Measurements from ENCODE around the gene NRGN. TPM values are rescaled to one million over a fixed set of nuclear protein-coding genes. Genes with fewer than 3 reads are reported as not detected.

Gene NRGN
- total and polyA plus RNA-seq, 2 of the 8 experiments (the other 6 are each of a cell fraction or from before 2014, with no cell fraction given), result 0.60 to 1.0 TPM

- Histone ChIP-seq H2BK12ac (ENCODE audit: low read depth, low read length) (no peak overlapping the region), H2AK5ac (ENCODE audit: low read depth, low read length) (no peak overlapping the region), H3K14ac (ENCODE audit: insufficient read length) (no peak overlapping the region), H2AFZ (ENCODE audit: low read length) (no peak overlapping the region), H2BK20ac (ENCODE audit: low read length) (no peak overlapping the region), H3K9ac (replicated peaks in 1 of 4; ENCODE audit: extremely low read depth in 1 of 4, low read depth in 3 of 4, low read length in 3 of 4) (no peak overlapping the region), H3K79me1 (ENCODE audit: low read depth, low read length) (no peaks in the 10 kb centered on the region), H3K9me3 (ENCODE audit: insufficient read depth in 2 of 2, low read depth in 1 of 2, low read length in 1 of 2) (no peaks in the 10 kb centered on the region), H3K4me2 (ENCODE audit: insufficient read depth in 1 of 2, low read depth in 2 of 2, low read length in 2 of 2) (peak overlapping the region; percentile 62 to 83), H3K18ac (ENCODE audit: extremely low read depth, low read length) (no peak overlapping the region), H2BK120ac (replicated peaks; ENCODE audit: low read depth, low read length) (no peak overlapping the region), H3K23ac (ENCODE audit: insufficient read length) (no peak overlapping the region), H4K20me1 (replicated peaks in 1 of 2; ENCODE audit: control insufficient read depth in 1 of 2, insufficient read depth in 2 of 2, low read length in 2 of 2) (peaks cover 11 to 24% of the 10 kb centered on the region in 2 experiments), H2BK5ac (ENCODE audit: low read depth, low read length) (no peak overlapping the region), H3K4me3 (ENCODE audit: extremely low read depth in 1 of 4, insufficient read depth in 2 of 4, low read depth in 3 of 4, low read length in 4 of 4) (peak overlapping the region in 3 of 4 experiments; percentile 23 to 78 (median 76); a peak in 5 of 8 replicates), H3K79me2 (ENCODE audit: control insufficient read depth in 1 of 2, insufficient read depth in 2 of 2, low read length in 2 of 2) (no peaks in the 10 kb centered on the region), H3K36me3 (ENCODE audit: control insufficient read depth in 2 of 4, insufficient read depth in 4 of 4, low read length in 3 of 4) (no peaks in the 10 kb centered on the region), H4K8ac (ENCODE audit: extremely low read depth, insufficient read depth, low read length) (no peak overlapping the region), H2BK15ac (ENCODE audit: low read length) (no peak overlapping the region), H3K23me2 (ENCODE audit: low read depth, low read length) (peaks cover 11% of the 10 kb centered on the region; the same call in 1 of the 2 replicates), H3K27me3 (replicated peaks in 1 of 4; ENCODE audit: control insufficient read depth in 3 of 4, extremely low read depth in 1 of 4, insufficient read depth in 3 of 4, low read length in 3 of 4) (peaks cover 92 to 99% (median 97%) of the 10 kb centered on the region in 4 experiments), H4K91ac (replicated peaks; ENCODE audit: insufficient read length, low read length) (no peak overlapping the region), H3K4me1 (replicated peaks in 1 of 4; ENCODE audit: control insufficient read depth in 3 of 4, insufficient read depth in 4 of 4, low read length in 3 of 4) (peaks cover 0 to 27% (median 17%) of the 10 kb centered on the region in 4 experiments; a peak in 6 of 7 replicates), H4K5ac (ENCODE audit: insufficient read length, low read depth, low read length) (no peak overlapping the region), H3K4ac (replicated peaks; ENCODE audit: insufficient read length, low read depth, low read length) (no peak overlapping the region), H3K56ac (replicated peaks; ENCODE audit: insufficient read length, low read depth, low read length) (no peak overlapping the region), H3K27ac (ENCODE audit: low read depth, low read length) (no peak overlapping the region)
- CTCF ChIA-PET (ENCODE audit: partially characterized antibody), result interaction anchor here (0.9 to 28.0 kb wide), 11 partner anchors 8 to 119 kb away, joined by 3 to 382 read pairs (median 7); partner anchors contain the start of genes ESAM, NRGN and VSIG2
- no peak for FAIRE-seq
- POLR2A ChIA-PET (ENCODE audit: partially characterized antibody), result interaction anchor here (1.2 to 3.0 kb wide), 3 partner anchors 9 to 52 kb away, joined by 5 to 9 read pairs (median 7); partner anchors contain the start of gene MSANTD2
- no peak for DNase-seq (ENCODE audit: low read depth in 1 of 2, low spot score in 2 of 2)
- 10% methylated on average over 14 of the region's 14 CpGs; no CpG with 5 or more reads in 1 of the 2 experiments for WGBS, 2 experiments (ENCODE audit: extremely low coverage in 1 of 2, insufficient coverage in 1 of 2, insufficient read length in 1 of 2, insufficient replicate concordance in 2 of 2, low coverage in 1 of 2, low lambda C conversion rate in 2 of 2, missing lambda C conversion rate in 1 of 2)
- TF ChIP-seq MAFK (IDR thresholded peaks at IDR 0.05; ENCODE audit: low read depth, low read length) (no peak), TEAD4 (IDR thresholded peaks at IDR 0.05; ENCODE audit: low read depth, low read length) (no peak), YY1 (IDR thresholded peaks at IDR 0.05; ENCODE audit: low read depth, low read length) (no peak), SRF (IDR thresholded peaks at IDR 0.05; ENCODE audit: low read depth, low read length) (no peak), CBX5 (IDR thresholded peaks at IDR 0.05; ENCODE audit: low read depth, low read length) (no peak), PHF8 (conservative IDR thresholded peaks at IDR 0.05; ENCODE audit: low read depth, low read length) (no peak), SP4 (IDR thresholded peaks at IDR 0.05; ENCODE audit: low read length) (no peak), BRCA1 (IDR thresholded peaks at IDR 0.05; ENCODE audit: low read depth, low read length) (no peak), GTF2F1 (IDR thresholded peaks at IDR 0.05; ENCODE audit: borderline replicate concordance, low read depth, low read length) (no peak), BCL11A (IDR thresholded peaks at IDR 0.05; ENCODE audit: low read depth in 2 of 2, low read length in 2 of 2) (no peak), BACH1 (IDR thresholded peaks at IDR 0.05; ENCODE audit: low read length) (no peak), CHD2 (IDR thresholded peaks at IDR 0.05; ENCODE audit: low read length) (no peak), EP300 (IDR thresholded peaks at IDR 0.05; ENCODE audit: borderline replicate concordance in 1 of 2, low read depth in 2 of 2, low read length in 2 of 2) (no peak), CREB1 (IDR thresholded peaks at IDR 0.05) (no peak)
Observed at GRCh38 chr11:124747406-124748099, 7.8 kb downstream of the NRGN start.
